ENCODE measurements around the gene PLK1. TPM values are rescaled to one million over a fixed set of nuclear protein-coding genes. Genes with fewer than 3 reads are reported as not detected.
"Not testable (repeated sequence)": the region's sequence is repeated elsewhere in the genome, so short reads cannot be mapped to it uniquely, and the experiment has no call there.

Gene PLK1
- total RNA-seq, 1 donor from 2014 or later = 1.2 TPM

- Histone ChIP-seq H3K27ac (replicated peaks) (no peak overlapping the region), H3K27me3 (ENCODE audit: low read depth) (peaks cover 36% of the 10 kb centered on the region), H3K4me1 (no peaks in the 10 kb centered on the region), H3K36me3 (no peaks in the 10 kb centered on the region), H3K9me3 (replicated peaks) (peaks cover 11% of the 10 kb centered on the region), H3K4me3 (no peak overlapping the region)
- no peak for DNase-seq
- no peak for TF ChIP-seq CTCF (IDR thresholded peaks at IDR 0.05; ENCODE audit: borderline replicate concordance)
- intact Hi-C loops (cut with micrococcal nuclease) = no loop called here
These were observed 49.4 kb downstream of the PLK1 start for GRCh38 chr16:23728112-23728477.

GRCh38 chr16:23729503-23730424 is 51.1 kb downstream of the PLK1 start:
- intact Hi-C loops (cut with micrococcal nuclease) = loop anchor here (10.0 kb wide), 1 partner anchor 305 kb away; no protein-coding TSS in a partner anchor
- no peak for TF ChIP-seq CTCF (IDR thresholded peaks at IDR 0.05; ENCODE audit: borderline replicate concordance)

GRCh38 chr16:23734176-23734893 is 55.6 kb downstream of the PLK1 start:
- no peak for DNase-seq
- peaks cover 68% of the 10 kb centered on the region for H3K27me3 ChIP-seq (ENCODE audit: low read depth)
- intact Hi-C loops (cut with micrococcal nuclease) = loop anchor here (10.0 kb wide), 1 partner anchor 300 kb away; no protein-coding TSS in a partner anchor
- H3K4me1 ChIP-seq = no peaks in the 10 kb centered on the region
- TF ChIP-seq CTCF (IDR thresholded peaks at IDR 0.05; ENCODE audit: borderline replicate concordance) = no peak
- H3K9me3 ChIP-seq (replicated peaks) = no peaks in the 10 kb centered on the region
- H3K4me3 ChIP-seq = no peak overlapping the region
- H3K27ac ChIP-seq (replicated peaks) = no peak overlapping the region
- no peaks in the 10 kb centered on the region for H3K36me3 ChIP-seq

More at GRCh38 chr16:23729503-23730424, 51.1 kb downstream of the PLK1 start:
- Histone ChIP-seq H3K27ac (replicated peaks) (no peak overlapping the region), H3K4me3 (no peak overlapping the region), H3K4me1 (no peaks in the 10 kb centered on the region), H3K36me3 (no peaks in the 10 kb centered on the region), H3K27me3 (ENCODE audit: low read depth) (peaks cover 45% of the 10 kb centered on the region), H3K9me3 (replicated peaks) (no peaks in the 10 kb centered on the region)
- no peak for DNase-seq

GRCh38 chr16:23737423-23738028 is 58.8 kb downstream of the PLK1 start:
- not testable (repeated sequence) for DNase-seq; H3K27ac ChIP-seq (replicated peaks); H3K36me3 ChIP-seq; H3K4me1 ChIP-seq; H3K4me3 ChIP-seq; H3K9me3 ChIP-seq (replicated peaks)
- intact Hi-C loops (cut with micrococcal nuclease) = loop anchor here (10.0 kb wide), 1 partner anchor 297 kb away; no protein-coding TSS in a partner anchor
- H3K27me3 ChIP-seq (ENCODE audit: low read depth) = peaks cover 80% of the 10 kb centered on the region

GRCh38 chr16:23739516-23739915 is 60.8 kb downstream of the PLK1 start:
- no peaks in the 10 kb centered on the region for H3K36me3 ChIP-seq
- intact Hi-C loops (cut with micrococcal nuclease) = loop anchor here (10.0 kb wide), 1 partner anchor 295 kb away; no protein-coding TSS in a partner anchor
- no peak for TF ChIP-seq CTCF (IDR thresholded peaks at IDR 0.05; ENCODE audit: borderline replicate concordance)
- no peak overlapping the region for H3K27ac ChIP-seq (replicated peaks)
- no peaks in the 10 kb centered on the region for H3K4me1 ChIP-seq
- peaks cover 80% of the 10 kb centered on the region for H3K27me3 ChIP-seq (ENCODE audit: low read depth)
- no peak for DNase-seq
- H3K4me3 ChIP-seq = no peak overlapping the region
- no peaks in the 10 kb centered on the region for H3K9me3 ChIP-seq (replicated peaks)

Other genes starting within 250 kb of the PLK1 start
- 11.7 TPM for gene COG7, start 225.7 kb upstream of the PLK1 start, total RNA-seq
- gene GGA2, start 168.4 kb upstream of the PLK1 start, total RNA-seq = 59.4 TPM
- gene EARS2, start 121.5 kb upstream of the PLK1 start, total RNA-seq = 21.1 TPM
- gene UBFD1, start 121.2 kb upstream of the PLK1 start, total RNA-seq = 61.4 TPM
- gene NDUFAB1, start 82.6 kb upstream of the PLK1 start, total RNA-seq = 464 TPM
- 4.2 TPM for gene PALB2, start 37.6 kb upstream of the PLK1 start, total RNA-seq
- 40.0 TPM for gene DCTN5, start 37.4 kb upstream of the PLK1 start, total RNA-seq
- gene ERN2, start 34.3 kb downstream of the PLK1 start, total RNA-seq = not detected
- not detected for gene CHP2, start 76.1 kb downstream of the PLK1 start, total RNA-seq
- gene PRKCB, start 157.1 kb downstream of the PLK1 start, total RNA-seq = 1.6 TPM

All from left ventricle myocardium inferior (tissue), 1 donor.